Astrocyte (in vitro differentiated cells and primary cell): ENCODE results near the gene SAMD14. TPM values are rescaled to one million over a fixed set of nuclear protein-coding genes. Genes with fewer than 3 reads are reported as not detected.

Experiments
- DNase-seq: peaks from one replicate; pipeline ENCODE4 v3.0.0-alpha.2; 2010; ENCODE audit warnings: low read depth
- FAIRE-seq: peaks from 2 replicates; lab custom pipeline; 2011; peaks lifted over from hg19 to GRCh38; lab: Jason Lieb, UNC
- H2AFZ ChIP-seq: 2 replicates; pipeline ENCODE4 v1.6.0; 2012; ENCODE audit warnings: low read depth, low read length, inconsistent platforms
- H3K27ac ChIP-seq: 2 replicates; pipeline ENCODE4 v1.5.1; 2011; ENCODE audit warnings: low read depth, low read length, inconsistent platforms
- H3K27me3 ChIP-seq: 2 replicates; pipeline ENCODE4 v1.6.0; 2011; ENCODE audit warnings: low read length, inconsistent platforms; ENCODE audit not compliant: insufficient read depth
- H3K36me3 ChIP-seq: 2 replicates; pipeline ENCODE4 v1.5.1; 2011; ENCODE audit warnings: low read length, inconsistent platforms; ENCODE audit not compliant: insufficient read depth
- H3K4me1 ChIP-seq: 2 replicates; pipeline ENCODE4 v1.5.1; 2011; ENCODE audit warnings: low read length, inconsistent platforms; ENCODE audit not compliant: insufficient read depth
- H3K4me2 ChIP-seq: 2 replicates; pipeline ENCODE4 v1.6.0; 2012; ENCODE audit warnings: low read length, inconsistent platforms
- H3K4me3 ChIP-seq: 2 replicates; pipeline ENCODE4 v1.5.1; 2011; ENCODE audit warnings: low read depth, mild to moderate bottlenecking, low read length, inconsistent platforms; ENCODE audit not compliant: insufficient read depth
- H3K79me2 ChIP-seq: 2 replicates; pipeline ENCODE4 v1.6.0; 2012; ENCODE audit warnings: mild to moderate bottlenecking, low read length, inconsistent platforms; ENCODE audit not compliant: insufficient read depth
- H3K9ac ChIP-seq: 2 replicates; pipeline ENCODE4 v1.6.0; 2012; ENCODE audit warnings: mild to moderate bottlenecking, low read length, inconsistent platforms
- H3K9me3 ChIP-seq: 2 replicates; pipeline ENCODE4 v1.5.1; 2012; ENCODE audit warnings: low read depth, mild to moderate bottlenecking, low read length, inconsistent platforms; ENCODE audit not compliant: insufficient read depth
- H4K20me1 ChIP-seq: 2 replicates; pipeline ENCODE4 v1.6.0; 2012; ENCODE audit warnings: low read length, inconsistent platforms; ENCODE audit not compliant: insufficient read depth
- H3K27ac Mint-ChIP-seq: one replicate; pipeline ENCODE4 v1.8.0; 2021; ENCODE audit warnings: mild to moderate bottlenecking, mixed read lengths; ENCODE audit not compliant: unreplicated experiment
- H3K27me3 Mint-ChIP-seq: one replicate; pipeline ENCODE4 v1.8.0; 2021; ENCODE audit warnings: low read depth, mixed read lengths; ENCODE audit not compliant: unreplicated experiment
- H3K36me3 Mint-ChIP-seq: one replicate; pipeline ENCODE4 v1.8.0; 2021; ENCODE audit warnings: low read depth, mixed read lengths; ENCODE audit not compliant: unreplicated experiment
- H3K4me1 Mint-ChIP-seq: one replicate; pipeline ENCODE4 v1.8.0; 2021; ENCODE audit warnings: low read depth, mixed read lengths; ENCODE audit not compliant: unreplicated experiment
- H3K4me3 Mint-ChIP-seq: one replicate; pipeline ENCODE4 v1.8.0; 2021; ENCODE audit warnings: mild to moderate bottlenecking, moderate library complexity, mixed read lengths; ENCODE audit not compliant: unreplicated experiment
- H3K9me3 Mint-ChIP-seq: one replicate; pipeline ENCODE4 v1.8.0; 2021; ENCODE audit warnings: mild to moderate bottlenecking, mixed read lengths; ENCODE audit not compliant: unreplicated experiment
- EZH2 ChIP-seq: IDR thresholded peaks from 2 replicates; pipeline ENCODE4 v1.6.1; 2012; ENCODE audit warnings: mild to moderate bottlenecking, low read length, inconsistent platforms; ENCODE audit not compliant: insufficient read depth
- total RNA-seq: library from RNA; stranded (reverse); gene quantifications from 2 replicates; pipeline ENCODE4 v1.2.1, GENCODE V29; 2021
- TF ChIP-seq, protein P1 (sequence below): IDR thresholded peaks from 2 replicates; pipeline ENCODE4 v1.5.1; 2011; ENCODE audit warnings: low read depth, mild to moderate bottlenecking, inconsistent platforms, low read length, moderate library complexity; ENCODE audit not compliant: insufficient read depth

SAMD14 gene
- total RNA-seq, 1 donor from 2014 or later = 10.8 TPM

GRCh38 chr17:50107790-50108414 lies 22.1 kb downstream of the SAMD14 start:
- Histone ChIP-seq H3K79me2 (no peaks in the 10 kb centered on the region), H3K27ac (no peak overlapping the region), H4K20me1 (peaks cover 8% of the 10 kb centered on the region), H3K4me2 (no peak overlapping the region), H3K36me3 (no peaks in the 10 kb centered on the region), H3K9me3 (no peaks in the 10 kb centered on the region), H3K4me3 (no peak overlapping the region), H3K27me3 (no peaks in the 10 kb centered on the region), H2AFZ (no peak overlapping the region), H3K9ac (no peak overlapping the region), H3K4me1 (peaks cover 10% of the 10 kb centered on the region)
- Mint-ChIP-seq H3K27me3 (peaks cover 2% of the 10 kb centered on the region), H3K9me3 (no peaks in the 10 kb centered on the region), H3K4me3 (no peak overlapping the region), H3K4me1 (peaks cover 8% of the 10 kb centered on the region), H3K36me3 (peaks cover 24% of the 10 kb centered on the region), H3K27ac (no peak overlapping the region)
- DNase-seq = no peak
- no peak for FAIRE-seq
- TF ChIP-seq EZH2 = no peak
- TF ChIP-seq, protein P1, sequence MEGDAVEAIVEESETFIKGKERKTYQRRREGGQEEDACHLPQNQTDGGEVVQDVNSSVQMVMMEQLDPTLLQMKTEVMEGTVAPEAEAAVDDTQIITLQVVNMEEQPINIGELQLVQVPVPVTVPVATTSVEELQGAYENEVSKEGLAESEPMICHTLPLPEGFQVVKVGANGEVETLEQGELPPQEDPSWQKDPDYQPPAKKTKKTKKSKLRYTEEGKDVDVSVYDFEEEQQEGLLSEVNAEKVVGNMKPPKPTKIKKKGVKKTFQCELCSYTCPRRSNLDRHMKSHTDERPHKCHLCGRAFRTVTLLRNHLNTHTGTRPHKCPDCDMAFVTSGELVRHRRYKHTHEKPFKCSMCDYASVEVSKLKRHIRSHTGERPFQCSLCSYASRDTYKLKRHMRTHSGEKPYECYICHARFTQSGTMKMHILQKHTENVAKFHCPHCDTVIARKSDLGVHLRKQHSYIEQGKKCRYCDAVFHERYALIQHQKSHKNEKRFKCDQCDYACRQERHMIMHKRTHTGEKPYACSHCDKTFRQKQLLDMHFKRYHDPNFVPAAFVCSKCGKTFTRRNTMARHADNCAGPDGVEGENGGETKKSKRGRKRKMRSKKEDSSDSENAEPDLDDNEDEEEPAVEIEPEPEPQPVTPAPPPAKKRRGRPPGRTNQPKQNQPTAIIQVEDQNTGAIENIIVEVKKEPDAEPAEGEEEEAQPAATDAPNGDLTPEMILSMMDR = no peak

DNA sequence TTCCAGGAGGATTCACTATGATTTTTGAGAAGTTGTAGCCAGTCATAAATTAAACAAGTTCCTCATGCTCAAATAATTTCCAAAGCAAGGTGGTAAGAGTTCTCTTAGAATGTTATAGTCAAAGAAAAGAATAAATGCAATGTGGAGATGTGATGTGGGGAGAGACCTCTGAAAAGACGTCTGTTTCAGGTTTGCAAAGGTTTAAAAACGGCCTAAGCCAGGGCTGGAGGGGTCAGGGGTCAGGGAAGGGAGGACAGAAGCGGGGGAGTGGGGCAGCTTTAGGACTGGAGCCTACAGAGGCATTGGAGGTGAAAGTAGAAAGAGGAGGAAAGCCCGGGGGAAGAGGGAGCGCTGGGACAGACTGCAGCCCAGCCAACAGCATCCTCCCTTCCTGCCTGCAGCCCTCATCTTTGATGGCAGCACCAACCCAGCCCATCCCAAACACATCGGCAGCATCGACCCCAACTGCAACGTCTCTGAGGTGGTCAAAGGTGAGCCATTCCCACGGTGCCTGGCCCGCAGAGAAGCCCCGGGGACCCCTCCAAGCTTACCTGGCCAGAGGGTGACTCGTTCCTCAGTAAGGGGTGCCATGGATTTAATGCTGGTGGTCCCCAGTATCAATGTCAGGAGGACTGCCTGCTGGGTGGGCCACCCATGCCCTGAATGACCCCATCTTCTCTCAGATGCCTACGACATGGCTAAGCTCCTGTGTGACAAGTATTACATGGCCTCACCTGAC lies 23.4 kb downstream of the SAMD14 start:
- no peaks in the 10 kb centered on the region for H3K79me2 ChIP-seq
- Mint-ChIP-seq H3K4me1 (peaks cover 8% of the 10 kb centered on the region), H3K27me3 (peaks cover 2% of the 10 kb centered on the region), H3K27ac (peak overlapping the region; percentile 18), H3K9me3 (no peaks in the 10 kb centered on the region), H3K36me3 (peaks cover 25% of the 10 kb centered on the region), H3K4me3 (no peak overlapping the region)
- TF ChIP-seq, protein P1 = no peak
- no peak overlapping the region for H3K9ac ChIP-seq
- H3K36me3 ChIP-seq = no peaks in the 10 kb centered on the region
- H3K9me3 ChIP-seq = no peaks in the 10 kb centered on the region
- no peaks in the 10 kb centered on the region for H3K27me3 ChIP-seq
- no peak overlapping the region for H2AFZ ChIP-seq
- H3K4me2 ChIP-seq = no peak overlapping the region
- peaks cover 18% of the 10 kb centered on the region for H4K20me1 ChIP-seq
- peaks cover 7% of the 10 kb centered on the region for H3K4me1 ChIP-seq
- no peak overlapping the region for H3K27ac ChIP-seq
- FAIRE-seq (no peak), DNase-seq (no peak)
- H3K4me3 ChIP-seq = no peak overlapping the region

DNA sequence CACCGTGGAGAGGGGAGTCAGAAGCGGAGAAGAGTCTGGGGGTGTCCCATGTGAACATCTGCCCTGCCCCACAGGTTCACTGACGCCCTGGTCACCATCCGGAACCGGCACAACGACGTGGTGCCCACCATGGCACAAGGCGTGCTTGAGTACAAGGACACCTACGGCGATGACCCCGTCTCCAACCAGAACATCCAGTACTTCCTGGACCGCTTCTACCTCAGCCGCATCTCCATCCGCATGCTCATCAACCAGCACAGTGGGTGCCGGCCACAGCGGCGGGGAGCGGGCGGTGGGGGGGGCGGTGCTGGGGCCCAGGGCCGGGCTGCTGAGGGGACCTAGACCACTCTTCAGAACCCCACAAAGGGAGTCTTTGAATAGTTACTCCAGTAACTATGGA lies 24.1 kb downstream of the SAMD14 start:
- H3K4me1 ChIP-seq = peaks cover 14% of the 10 kb centered on the region
- H3K27me3 Mint-ChIP-seq = peaks cover 2% of the 10 kb centered on the region
- DNase-seq (no peak), FAIRE-seq (no peak)
- peaks cover 22% of the 10 kb centered on the region for H3K36me3 Mint-ChIP-seq
- H3K9me3 Mint-ChIP-seq = no peaks in the 10 kb centered on the region
- H2AFZ ChIP-seq = no peak overlapping the region
- H3K9me3 ChIP-seq = no peaks in the 10 kb centered on the region
- H3K27ac Mint-ChIP-seq = no peak overlapping the region
- H4K20me1 ChIP-seq = peaks cover 26% of the 10 kb centered on the region
- no peak overlapping the region for H3K4me3 ChIP-seq
- H3K27me3 ChIP-seq = no peaks in the 10 kb centered on the region
- H3K79me2 ChIP-seq = no peaks in the 10 kb centered on the region
- H3K4me3 Mint-ChIP-seq = no peak overlapping the region
- H3K4me1 Mint-ChIP-seq = peaks cover 15% of the 10 kb centered on the region
- no peaks in the 10 kb centered on the region for H3K36me3 ChIP-seq
- H3K27ac ChIP-seq = no peak overlapping the region
- no peak overlapping the region for H3K9ac ChIP-seq
- TF ChIP-seq, protein P1 = no peak
- no peak for TF ChIP-seq EZH2
- H3K4me2 ChIP-seq = no peak overlapping the region
